ENCODE results near the gene CRNN. TPM values are rescaled to one million over a fixed set of nuclear protein-coding genes. Genes with fewer than 3 reads are reported as not detected.

CRNN gene
- not detected for total RNA-seq

DNA sequence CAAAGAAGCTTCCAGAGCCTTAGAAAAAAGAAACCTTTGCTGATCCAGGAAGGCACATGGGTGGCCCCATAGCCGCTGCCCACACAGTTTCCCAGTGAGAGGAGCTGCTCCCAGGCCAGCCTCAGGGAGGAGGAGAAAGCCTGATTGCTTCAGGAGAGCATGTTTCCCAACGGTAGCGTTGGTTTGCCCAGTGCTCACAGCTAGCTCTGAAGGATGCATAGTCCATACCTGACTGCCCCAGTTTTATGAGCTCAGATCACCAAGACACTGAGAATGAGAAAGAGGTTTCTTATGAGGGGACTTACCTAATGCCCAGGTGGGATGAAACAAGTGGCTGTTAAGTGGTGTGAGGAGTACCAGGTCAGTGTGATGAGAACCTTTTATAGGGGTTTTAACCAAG lies at the start of gene CRNN:
TSS of gene CRNN (minus strand) at position 355 of the 400 bp plus-strand sequence. CDS start 2,030 bp downstream, outside the sequence.
- Mint-ChIP-seq H3K36me3 (ENCODE audit: low read depth) (no peaks in the 10 kb centered on the region), H3K27me3 (peaks cover 5% of the 10 kb centered on the region), H3K9me3 (no peaks in the 10 kb centered on the region), H3K4me1 (no peaks in the 10 kb centered on the region), H3K4me3 (no peak within 1 kb of the TSS), H3K27ac (no peak within 1 kb of the TSS)
- POLR2A ChIA-PET: no interaction called here
- CTCF ChIA-PET: no interaction called here
- DNase-seq: no peak

DNA sequence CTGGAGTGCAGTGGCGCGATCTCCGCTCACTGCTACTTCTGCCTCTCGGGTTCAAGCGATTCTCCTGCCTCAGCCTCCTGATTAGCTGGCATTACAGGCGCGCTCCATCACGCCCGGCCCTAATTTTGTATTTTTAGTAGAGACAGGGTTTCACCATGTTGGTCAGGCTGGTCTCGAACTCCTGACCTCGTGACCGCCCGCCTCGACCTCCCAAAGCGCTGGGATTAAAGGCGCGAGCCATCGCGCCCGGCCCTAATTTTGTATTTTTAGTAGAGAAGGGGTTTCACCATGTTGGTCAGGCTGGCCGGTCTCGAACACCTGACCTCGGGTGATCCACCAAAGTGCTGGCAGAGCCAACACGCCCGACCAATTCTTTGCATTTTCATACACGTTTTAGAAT lies 48.6 kb upstream of the CRNN start:
- Mint-ChIP-seq H3K9me3 (no peaks in the 10 kb centered on the region), H3K27ac (no peak overlapping the region), H3K4me1 (peaks cover 28% of the 10 kb centered on the region), H3K27me3 (peaks cover 22% of the 10 kb centered on the region), H3K4me3 (no peak overlapping the region), H3K36me3 (ENCODE audit: low read depth) (no peaks in the 10 kb centered on the region)
- DNase-seq: no peak
- ChIA-PET CTCF (no interaction called here), POLR2A (no interaction called here)

DNA sequence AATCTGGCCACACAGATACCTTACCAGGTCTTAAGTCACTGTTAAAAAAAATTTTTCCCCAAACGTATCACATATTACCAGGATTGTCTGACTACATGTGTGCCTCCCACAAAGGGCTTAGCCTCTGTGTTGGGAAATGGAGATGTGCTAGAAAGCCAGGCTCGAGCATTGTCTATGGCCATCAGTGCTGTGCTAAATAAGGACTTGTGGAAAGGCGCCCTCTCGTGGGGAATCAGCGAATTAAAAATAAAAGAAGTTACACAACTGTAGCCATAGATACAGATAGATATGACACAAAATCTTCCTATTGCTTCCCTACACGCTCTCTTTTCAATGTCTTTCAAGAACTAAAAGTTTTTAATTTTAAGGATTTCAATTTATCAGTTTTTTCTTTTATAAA lies 47.5 kb upstream of the CRNN start:
- DNase-seq: peak; percentile 69
- Mint-ChIP-seq H3K4me3 (no peak overlapping the region), H3K27ac (no peak overlapping the region), H3K27me3 (peaks cover 18% of the 10 kb centered on the region), H3K9me3 (no peaks in the 10 kb centered on the region), H3K4me1 (peaks cover 28% of the 10 kb centered on the region), H3K36me3 (ENCODE audit: low read depth) (no peaks in the 10 kb centered on the region)
- ChIA-PET CTCF (no interaction called here), POLR2A (no interaction called here)

DNA sequence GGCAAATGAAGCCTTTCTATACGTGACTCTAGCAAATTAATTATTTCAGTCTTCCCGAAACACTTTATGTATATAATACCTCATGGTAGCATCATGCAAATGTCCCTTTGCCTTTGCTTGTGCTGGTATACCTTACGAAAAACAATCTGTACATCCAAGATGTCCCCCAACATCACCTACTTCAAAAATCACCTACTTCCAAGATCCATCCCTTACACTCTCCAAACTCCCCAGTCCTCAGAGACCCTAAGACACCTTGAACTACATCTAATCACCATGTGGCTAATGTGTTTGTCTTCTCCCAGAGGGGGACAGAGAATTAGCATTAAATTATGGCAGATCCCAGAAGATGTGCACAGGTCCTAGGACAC lies 46.5 kb upstream of the CRNN start:
- Mint-ChIP-seq H3K27ac (no peak overlapping the region), H3K27me3 (peaks cover 12% of the 10 kb centered on the region), H3K4me3 (no peak overlapping the region), H3K4me1 (peaks cover 28% of the 10 kb centered on the region), H3K9me3 (no peaks in the 10 kb centered on the region), H3K36me3 (ENCODE audit: low read depth) (no peaks in the 10 kb centered on the region)
- no peak for DNase-seq
- ChIA-PET POLR2A (interaction anchor here (1.0 kb wide), 1 partner anchor 267 kb away, joined by 3 read pairs; no protein-coding TSS in a partner anchor), CTCF (interaction anchor here (1.0 to 3.6 kb wide), 12 partner anchors 9 to 286 kb away, joined by 4 to 109 read pairs (median 23); no protein-coding TSS in a partner anchor)

DNA sequence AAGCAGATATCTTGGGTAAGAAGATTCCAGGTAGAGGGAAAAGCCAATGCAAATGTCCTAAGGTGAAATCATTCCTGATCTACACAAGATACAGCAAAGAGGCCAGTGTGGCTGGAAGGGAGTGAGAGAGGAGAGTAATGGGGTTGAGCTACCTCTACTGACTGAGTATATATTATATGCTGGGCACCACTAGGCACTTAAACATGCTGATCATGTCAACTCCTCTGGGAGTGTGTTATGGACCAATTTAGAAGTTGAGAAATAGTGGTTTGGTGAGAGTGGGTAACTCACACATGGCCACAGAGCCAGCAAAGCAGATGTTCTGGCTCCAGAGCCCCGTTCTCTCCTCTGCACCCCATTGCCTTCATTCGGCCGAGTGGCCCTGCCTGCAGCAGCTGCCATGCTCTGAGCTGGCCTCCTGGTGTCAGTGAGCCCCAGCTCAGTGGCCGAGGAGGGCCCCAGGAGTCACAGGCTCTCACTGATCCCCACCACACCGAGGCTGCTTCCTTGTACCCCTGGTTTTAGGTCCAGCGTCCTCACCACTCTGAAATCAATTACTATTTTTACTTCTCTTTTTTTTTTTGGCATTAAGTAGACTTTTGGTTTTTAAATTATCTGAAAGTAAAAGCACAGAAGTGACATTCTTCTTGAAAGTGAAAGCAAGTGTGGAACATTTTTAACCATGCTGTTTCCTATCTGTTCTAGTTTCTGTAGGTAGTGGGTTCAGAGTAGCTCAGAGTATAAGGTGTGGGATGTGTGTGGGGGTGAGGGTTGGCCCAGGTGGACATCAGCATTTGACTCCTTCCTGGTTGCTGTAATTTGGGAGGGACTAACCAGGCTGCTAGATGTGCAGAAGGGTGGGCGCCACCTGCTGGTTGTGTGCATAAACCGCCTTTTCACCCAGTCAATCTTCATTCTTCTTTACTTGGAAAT lies 45.8 kb upstream of the CRNN start:
- Mint-ChIP-seq H3K4me1 (peaks cover 28% of the 10 kb centered on the region), H3K4me3 (peak overlapping the region; percentile 50)
- peak; percentile 77 for DNase-seq

DNA sequence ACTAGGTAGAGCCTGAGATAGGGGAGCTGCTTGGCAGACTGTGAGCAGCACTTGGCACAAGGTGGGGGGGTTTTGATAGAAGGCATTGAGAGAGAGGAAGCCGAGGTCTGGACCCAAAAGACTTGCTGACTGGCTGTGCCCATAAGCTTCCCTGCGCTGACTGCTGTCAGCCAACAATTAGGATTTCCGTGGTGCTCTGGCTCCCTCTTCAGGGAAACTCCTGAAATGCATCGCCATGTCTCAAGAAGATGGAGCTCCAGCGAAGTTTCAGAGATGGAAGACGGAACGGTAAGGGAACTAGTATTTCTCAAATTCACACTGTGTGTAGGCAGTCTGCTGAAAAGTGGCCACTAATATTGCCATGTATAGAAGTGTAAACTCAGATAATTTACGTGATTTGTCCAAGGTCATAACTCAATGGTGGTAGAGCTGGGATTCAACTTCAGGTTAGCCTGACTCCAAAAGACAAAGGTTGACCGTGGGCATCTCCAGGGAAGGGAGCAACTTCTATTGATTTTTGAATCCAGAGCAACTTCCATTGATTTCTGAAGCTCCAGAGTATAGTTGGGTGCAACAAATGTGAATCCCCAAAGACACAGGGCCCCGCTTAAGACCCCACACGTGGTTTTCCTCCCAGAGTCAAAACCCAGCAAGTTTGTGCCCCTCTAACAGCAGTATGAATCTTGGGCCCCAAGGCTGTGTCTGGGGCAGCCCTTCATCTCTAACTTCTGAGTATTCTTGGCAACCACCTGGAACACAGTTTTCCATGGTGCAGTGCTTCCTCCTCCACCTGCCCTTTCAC lies 44.5 kb upstream of the CRNN start:
- no peaks in the 10 kb centered on the region for H3K36me3 Mint-ChIP-seq (ENCODE audit: low read depth)
- ChIA-PET POLR2A (interaction anchor here (0.8 to 2.3 kb wide), 6 partner anchors 10 to 410 kb away, joined by 3 to 7 read pairs (median 4); no protein-coding TSS in a partner anchor), CTCF (interaction anchor here (0.7 to 3.6 kb wide), 34 partner anchors 9 to 410 kb away, joined by 3 to 109 read pairs (median 5); partner anchors contain the start of gene FLG2)
- peaks cover 21% of the 10 kb centered on the region for H3K27me3 Mint-ChIP-seq
- no peak overlapping the region for H3K27ac Mint-ChIP-seq
- peaks cover 28% of the 10 kb centered on the region for H3K4me1 Mint-ChIP-seq
- H3K9me3 Mint-ChIP-seq: no peaks in the 10 kb centered on the region
- no peak overlapping the region for H3K4me3 Mint-ChIP-seq
- DNase-seq: peak; percentile 82

More for the DNA sequence above, 45.8 kb upstream of the CRNN start:
- no peaks in the 10 kb centered on the region for H3K9me3 Mint-ChIP-seq
- ChIA-PET CTCF (interaction anchor here (0.5 to 3.6 kb wide), 28 partner anchors 8 to 990 kb away, joined by 3 to 109 read pairs (median 4); no protein-coding TSS in a partner anchor), POLR2A (interaction anchor here (1.0 to 2.3 kb wide), 4 partner anchors 112 to 412 kb away, joined by 3 to 7 read pairs (median 4); no protein-coding TSS in a partner anchor)
- peaks cover 14% of the 10 kb centered on the region for H3K27me3 Mint-ChIP-seq
- H3K27ac Mint-ChIP-seq: peak overlapping the region; percentile 68
- H3K36me3 Mint-ChIP-seq (ENCODE audit: low read depth): no peaks in the 10 kb centered on the region

DNA sequence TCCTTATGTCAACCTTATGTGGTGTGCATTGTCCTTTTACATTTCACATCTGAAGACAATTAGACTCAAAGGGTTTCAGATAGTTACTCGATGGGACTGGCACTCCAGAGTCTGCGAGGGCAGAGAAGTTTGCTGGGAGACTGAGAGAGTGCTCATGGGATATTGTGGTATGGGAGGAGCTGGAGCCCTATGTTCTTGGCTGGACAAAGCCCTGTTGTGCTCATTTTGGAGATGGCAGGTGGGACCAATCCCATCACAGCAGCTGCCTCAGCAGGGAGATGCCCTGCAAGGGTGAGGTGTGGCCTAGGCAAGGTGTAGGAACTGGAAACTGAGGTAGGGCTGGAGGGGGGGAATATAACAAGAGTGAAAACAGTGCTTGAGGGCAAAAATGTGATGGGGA lies 43.5 kb upstream of the CRNN start:
- DNase-seq: no peak
- ChIA-PET CTCF (interaction anchor here (1.2 to 3.6 kb wide), 19 partner anchors 8 to 409 kb away, joined by 3 to 109 read pairs (median 15); no protein-coding TSS in a partner anchor), POLR2A (interaction anchor here (0.8 to 2.3 kb wide), 3 partner anchors 9 to 270 kb away, joined by 3 to 7 read pairs (median 4); no protein-coding TSS in a partner anchor)
- Mint-ChIP-seq H3K9me3 (no peaks in the 10 kb centered on the region), H3K27ac (no peak overlapping the region), H3K4me3 (no peak overlapping the region), H3K4me1 (peaks cover 28% of the 10 kb centered on the region), H3K27me3 (peaks cover 23% of the 10 kb centered on the region), H3K36me3 (ENCODE audit: low read depth) (no peaks in the 10 kb centered on the region)

DNA sequence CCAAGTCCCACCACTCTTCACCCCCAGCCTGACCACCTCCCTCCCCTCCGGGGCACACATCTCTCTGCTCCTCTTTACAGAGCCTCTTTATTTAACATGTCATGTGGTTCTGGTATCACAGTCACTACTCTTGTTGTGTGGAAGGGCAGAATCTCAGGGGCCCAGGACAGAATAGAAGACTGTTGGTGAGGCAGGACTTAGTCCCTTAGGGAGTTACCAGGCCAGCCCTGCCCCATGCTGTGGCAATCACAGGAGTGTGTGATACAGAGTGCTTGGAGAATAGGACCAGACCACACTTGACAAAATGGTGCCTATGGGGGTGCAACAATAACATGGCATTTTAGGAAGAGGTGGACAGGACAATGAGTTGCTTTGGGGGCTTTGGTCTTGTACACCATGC lies 43.0 kb upstream of the CRNN start:
- Mint-ChIP-seq H3K4me1 (peaks cover 28% of the 10 kb centered on the region), H3K4me3 (no peak overlapping the region), H3K9me3 (no peaks in the 10 kb centered on the region), H3K36me3 (ENCODE audit: low read depth) (no peaks in the 10 kb centered on the region), H3K27ac (no peak overlapping the region), H3K27me3 (peaks cover 26% of the 10 kb centered on the region)
- POLR2A ChIA-PET: no interaction called here
- CTCF ChIA-PET: interaction anchor here (1.7 to 3.6 kb wide), 3 partner anchors 58 to 271 kb away, joined by 17 to 109 read pairs (median 29); no protein-coding TSS in a partner anchor
- no peak for DNase-seq

DNA sequence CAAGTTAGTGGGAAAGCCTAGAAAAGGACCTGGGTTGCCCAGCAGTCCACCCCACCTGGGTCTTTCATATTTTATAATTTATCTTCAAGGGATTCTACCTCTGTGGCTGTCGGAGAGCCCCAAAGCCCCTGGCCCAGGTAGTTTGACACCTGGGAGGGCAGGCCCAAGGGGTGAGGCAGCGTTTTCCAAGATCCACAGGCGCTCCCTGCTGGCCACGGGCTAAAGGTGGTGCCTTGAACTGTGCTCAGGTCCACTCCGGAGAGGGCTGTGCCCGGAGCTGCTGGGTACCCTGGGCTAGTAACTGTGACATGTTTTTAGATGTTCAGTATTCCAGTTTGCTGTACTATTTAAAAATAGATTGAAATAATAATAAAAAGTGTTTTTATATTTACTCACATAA lies 37.2 kb upstream of the CRNN start:
- H3K27ac Mint-ChIP-seq: no peak overlapping the region
- ChIA-PET POLR2A (no interaction called here), CTCF (interaction anchor here (4.1 kb wide), 1 partner anchor 8 kb away, joined by 27 read pairs; no protein-coding TSS in a partner anchor)
- H3K9me3 Mint-ChIP-seq: no peaks in the 10 kb centered on the region
- DNase-seq: no peak
- H3K36me3 Mint-ChIP-seq (ENCODE audit: low read depth): no peaks in the 10 kb centered on the region
- H3K4me3 Mint-ChIP-seq: no peak overlapping the region
- no peaks in the 10 kb centered on the region for H3K4me1 Mint-ChIP-seq
- H3K27me3 Mint-ChIP-seq: peaks cover 20% of the 10 kb centered on the region

DNA sequence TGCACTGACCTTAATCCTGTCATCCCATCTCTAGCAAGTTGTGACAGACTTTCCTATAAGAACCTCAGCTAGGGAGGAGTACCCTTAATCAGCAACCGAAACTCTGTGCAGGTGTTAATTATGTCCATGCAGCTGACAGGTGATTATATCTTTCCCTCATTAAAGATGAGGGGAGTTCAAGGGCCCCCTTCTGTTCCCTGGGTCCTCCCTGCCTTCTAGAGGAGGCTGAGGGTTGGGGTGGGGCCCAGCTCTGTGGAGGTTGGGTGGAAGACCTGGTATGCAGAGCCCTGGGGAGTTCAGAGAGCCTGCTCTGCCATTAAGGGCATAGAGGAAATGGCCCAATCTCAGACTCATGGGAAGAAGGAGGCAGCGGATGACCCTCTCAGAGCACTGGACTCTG lies 35.6 kb upstream of the CRNN start:
- peaks cover 17% of the 10 kb centered on the region for H3K27me3 Mint-ChIP-seq
- CTCF ChIA-PET: interaction anchor here (1.3 to 4.1 kb wide), 3 partner anchors 9 to 260 kb away, joined by 3 to 27 read pairs (median 4); no protein-coding TSS in a partner anchor
- POLR2A ChIA-PET: no interaction called here
- H3K9me3 Mint-ChIP-seq: no peaks in the 10 kb centered on the region
- H3K27ac Mint-ChIP-seq: no peak overlapping the region
- H3K4me1 Mint-ChIP-seq: no peaks in the 10 kb centered on the region
- no peak overlapping the region for H3K4me3 Mint-ChIP-seq
- DNase-seq: no peak
- H3K36me3 Mint-ChIP-seq (ENCODE audit: low read depth): no peaks in the 10 kb centered on the region

DNA sequence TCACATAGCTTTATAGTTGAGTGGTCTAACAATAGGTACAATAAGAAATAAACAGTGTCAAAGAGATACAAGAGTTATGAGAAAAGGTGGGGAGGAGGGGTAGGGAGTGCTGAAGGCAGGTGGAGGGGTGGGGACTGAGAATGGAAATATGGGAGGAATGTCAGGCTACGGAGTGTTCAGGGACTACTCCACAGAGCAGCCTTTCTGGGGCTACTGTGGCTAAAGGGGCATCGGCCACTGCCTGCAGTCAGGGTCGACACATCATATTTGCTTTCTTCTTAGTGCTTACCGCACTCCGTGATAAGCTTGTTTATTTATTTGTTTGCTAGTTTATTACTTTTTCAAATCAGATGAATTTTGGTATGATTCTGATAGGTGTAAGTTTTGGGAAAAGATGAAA lies 34.4 kb upstream of the CRNN start:
- ChIA-PET POLR2A (interaction anchor here (1.1 kb wide), 1 partner anchor 10 kb away, joined by 4 read pairs; no protein-coding TSS in a partner anchor), CTCF (interaction anchor here (1.3 to 4.1 kb wide), 3 partner anchors 7 to 259 kb away, joined by 3 to 27 read pairs (median 4); no protein-coding TSS in a partner anchor)
- Mint-ChIP-seq H3K36me3 (ENCODE audit: low read depth) (no peaks in the 10 kb centered on the region), H3K27me3 (peaks cover 9% of the 10 kb centered on the region), H3K9me3 (no peaks in the 10 kb centered on the region), H3K4me1 (no peaks in the 10 kb centered on the region), H3K4me3 (no peak overlapping the region), H3K27ac (no peak overlapping the region)
- no peak for DNase-seq

DNA sequence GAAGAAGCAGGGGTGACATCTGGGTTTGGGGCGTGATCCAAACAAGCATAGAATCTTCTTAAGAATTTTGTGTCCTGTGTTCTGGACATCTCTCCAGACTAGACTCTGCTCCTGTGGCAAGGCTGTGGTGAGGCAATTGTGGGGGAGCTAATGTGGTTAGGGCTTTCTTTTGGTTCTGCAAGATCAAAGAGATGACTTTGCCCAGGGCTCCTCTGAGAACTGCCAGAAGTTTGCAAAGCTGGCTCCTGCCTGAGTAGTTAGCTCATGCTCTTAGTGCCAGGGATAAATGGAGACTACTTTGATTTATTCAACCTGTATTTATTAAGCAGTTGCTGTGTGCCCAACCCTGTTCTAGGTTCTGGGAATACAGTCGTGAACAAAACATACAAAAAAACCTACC lies 34.0 kb upstream of the CRNN start:
- no peak for DNase-seq
- no peak overlapping the region for H3K27ac Mint-ChIP-seq
- H3K4me3 Mint-ChIP-seq: no peak overlapping the region
- H3K27me3 Mint-ChIP-seq: peaks cover 9% of the 10 kb centered on the region
- H3K36me3 Mint-ChIP-seq (ENCODE audit: low read depth): no peaks in the 10 kb centered on the region
- CTCF ChIA-PET: interaction anchor here (1.4 to 4.1 kb wide), 2 partner anchors 11 to 259 kb away, joined by 3 to 27 read pairs; no protein-coding TSS in a partner anchor
- POLR2A ChIA-PET: interaction anchor here (1.1 kb wide), 1 partner anchor 10 kb away, joined by 4 read pairs; no protein-coding TSS in a partner anchor
- H3K9me3 Mint-ChIP-seq: no peaks in the 10 kb centered on the region
- H3K4me1 Mint-ChIP-seq: no peaks in the 10 kb centered on the region

Measured in activated CD4-positive, alpha-beta memory T cell treated with anti-CD3 and anti-CD28 coated beads, Interleukin-2, amount 10 ng/mL, durations not matched to agents 7 days and 5 days (primary cell).